ENCODE data around the gene TRPM4. TPM values are rescaled to one million over a fixed set of nuclear protein-coding genes. Genes with fewer than 3 reads are reported as not detected.
"Not testable (repeated sequence)": the region's sequence is repeated elsewhere in the genome, so short reads cannot be mapped to it uniquely, and the experiment has no call there.

Gene TRPM4
- total RNA-seq, 1 donor from 2014 or later: 17.0 TPM

- no peak for DNase-seq (ENCODE audit: low spot score)
These were observed 28.5 kb downstream of the TRPM4 start for GRCh38 chr19:49186108-49186507.

- DNase-seq (ENCODE audit: low spot score): no peak
These were observed 31.1 kb downstream of the TRPM4 start for GRCh38 chr19:49188626-49189200.

- DNase-seq (ENCODE audit: low spot score): no peak
These were observed 31.7 kb downstream of the TRPM4 start for GRCh38 chr19:49189259-49189658.

GRCh38 chr19:49190781-49191180 is 33.2 kb downstream of the TRPM4 start:
- DNase-seq (ENCODE audit: low spot score): no peak

- no peak for DNase-seq (ENCODE audit: low spot score)
These were observed 36.3 kb downstream of the TRPM4 start for GRCh38 chr19:49193822-49194394.

GRCh38 chr19:49194408-49194807 is 36.8 kb downstream of the TRPM4 start:
- no peak for DNase-seq (ENCODE audit: low spot score)

- no peak for DNase-seq (ENCODE audit: low spot score)
These were observed 39.1 kb downstream of the TRPM4 start for GRCh38 chr19:49196527-49197240.

GRCh38 chr19:49200238-49200862 is 42.8 kb downstream of the TRPM4 start:
- no peak for DNase-seq (ENCODE audit: low spot score)

GRCh38 chr19:49201042-49201441 is 43.5 kb downstream of the TRPM4 start:
- no peak for DNase-seq (ENCODE audit: low spot score)

- no peak for DNase-seq (ENCODE audit: low spot score)
These were observed 47.5 kb downstream of the TRPM4 start for GRCh38 chr19:49205114-49205513.

GRCh38 chr19:49209502-49209901 is 51.9 kb downstream of the TRPM4 start:
- DNase-seq (ENCODE audit: low spot score): not testable (repeated sequence)

GRCh38 chr19:49210108-49210900 is 52.7 kb downstream of the TRPM4 start:
- DNase-seq (ENCODE audit: low spot score): no peak

- no peak for DNase-seq (ENCODE audit: low spot score)
These were observed 53.4 kb downstream of the TRPM4 start for GRCh38 chr19:49210901-49211451.

GRCh38 chr19:49212016-49212701 is 54.6 kb downstream of the TRPM4 start:
- DNase-seq (ENCODE audit: low spot score): no peak

GRCh38 chr19:49213791-49214190 is 56.2 kb downstream of the TRPM4 start:
- DNase-seq (ENCODE audit: low spot score): no peak

- DNase-seq (ENCODE audit: low spot score): no peak
These were observed 57.1 kb downstream of the TRPM4 start for GRCh38 chr19:49214701-49215100.

GRCh38 chr19:49216071-49216470 is 58.5 kb downstream of the TRPM4 start:
- no peak for DNase-seq (ENCODE audit: low spot score)

- DNase-seq (ENCODE audit: low spot score): no peak
These were observed 59.8 kb downstream of the TRPM4 start for GRCh38 chr19:49217382-49217781.

- no peak for DNase-seq (ENCODE audit: low spot score)
These were observed 64.4 kb downstream of the TRPM4 start for GRCh38 chr19:49222011-49222410.

- no peak for DNase-seq (ENCODE audit: low spot score)
These were observed 64.9 kb downstream of the TRPM4 start for GRCh38 chr19:49222528-49222927.

GRCh38 chr19:49223472-49223871 is 65.9 kb downstream of the TRPM4 start:
- no peak for DNase-seq (ENCODE audit: low spot score)

All from mesenteric fat pad (tissue), 1 donor.